A549 (cell line): ENCODE measurements around the gene PRKCSH.

Experiments
- CBX8 ChIP-seq: fragments of 200-600 bp; sonication (generic); IDR thresholded peaks from 2 replicates; pipeline ENCODE4 v1.6.1; 2016
- CHD2 ChIP-seq: fragments of 150-350 bp; IDR thresholded peaks from 2 replicates; pipeline ENCODE4 v1.6.1; 2014; ENCODE audit warnings: low read length; ENCODE audit not compliant: partially characterized antibody
- EP300 ChIP-seq, 2 experiments: fragments of >200 bp; sonication (Bioruptor Twin); formaldehyde crosslinking; IDR thresholded peaks; 2 replicates in 1 of 2; 3 replicates in 1 of 2; pipeline ENCODE4 v1.6.1; 2016 to 2017
- JUN ChIP-seq, 2 experiments: fragments of >200 bp; sonication (Bioruptor Twin); formaldehyde crosslinking; IDR thresholded peaks; 2 replicates in 1 of 2; 3 replicates in 1 of 2; pipeline ENCODE4 v1.6.1; 2016 to 2017
- MAFK ChIP-seq: fragments of 450-650 bp; IDR thresholded peaks from 2 replicates; pipeline ENCODE4 v1.6.1; 2014; ENCODE audit not compliant: partially characterized antibody
- RFX5 ChIP-seq: fragments of 450-650 bp; IDR thresholded peaks from 2 replicates; pipeline ENCODE4 v1.7.1; 2014; ENCODE audit warnings: antibody characterized with exemption, mild to moderate bottlenecking, moderate library complexity
- SMC3 ChIP-seq: fragments of >200 bp; sonication (Bioruptor Twin); formaldehyde crosslinking; IDR thresholded peaks from 3 replicates; pipeline ENCODE4 v1.6.1; 2018; ENCODE audit warnings: inconsistent platforms
- ZC3H11A ChIP-seq: fragments of 450-650 bp; IDR thresholded peaks from 2 replicates; pipeline ENCODE4 v1.6.1; 2014; ENCODE audit warnings: antibody characterized with exemption, mild to moderate bottlenecking
- TF ChIP-seq, protein P1 (sequence below): fragments of >200 bp; sonication (Bioruptor Twin); formaldehyde crosslinking; IDR thresholded peaks from 3 replicates; pipeline ENCODE4 v1.5.1; 2016
- TF ChIP-seq, protein P2 (sequence below): IDR thresholded peaks from 2 replicates; pipeline ENCODE4 v1.6.1; 2012
- TF ChIP-seq, protein P3 (sequence below): fragments of 200-600 bp; sonication (generic); IDR thresholded peaks from 2 replicates; pipeline ENCODE4 v1.6.1; 2016; ENCODE audit warnings: antibody characterized with exemption, mild to moderate bottlenecking, moderate library complexity

DNA sequence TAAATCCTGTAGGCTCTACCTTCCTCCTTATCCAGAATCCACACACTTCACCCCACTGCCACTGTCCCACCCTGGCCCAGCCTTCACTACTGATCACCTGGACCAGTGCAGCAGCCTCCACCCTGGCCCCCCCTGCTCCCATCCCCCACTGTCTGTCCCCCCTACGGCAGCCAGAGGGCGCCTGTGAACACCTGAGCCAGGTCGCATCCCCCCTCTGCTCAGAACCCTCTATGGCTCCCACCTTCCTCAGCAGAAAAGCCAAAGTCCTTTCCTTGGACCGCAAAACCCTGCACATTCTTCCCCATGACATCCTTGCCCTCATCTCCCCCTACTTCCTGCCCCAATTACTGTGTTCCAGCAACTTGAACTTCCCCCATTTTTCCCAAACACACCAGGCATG lies 24.8 kb downstream of the PRKCSH start:
- TF ChIP-seq, protein P1, sequence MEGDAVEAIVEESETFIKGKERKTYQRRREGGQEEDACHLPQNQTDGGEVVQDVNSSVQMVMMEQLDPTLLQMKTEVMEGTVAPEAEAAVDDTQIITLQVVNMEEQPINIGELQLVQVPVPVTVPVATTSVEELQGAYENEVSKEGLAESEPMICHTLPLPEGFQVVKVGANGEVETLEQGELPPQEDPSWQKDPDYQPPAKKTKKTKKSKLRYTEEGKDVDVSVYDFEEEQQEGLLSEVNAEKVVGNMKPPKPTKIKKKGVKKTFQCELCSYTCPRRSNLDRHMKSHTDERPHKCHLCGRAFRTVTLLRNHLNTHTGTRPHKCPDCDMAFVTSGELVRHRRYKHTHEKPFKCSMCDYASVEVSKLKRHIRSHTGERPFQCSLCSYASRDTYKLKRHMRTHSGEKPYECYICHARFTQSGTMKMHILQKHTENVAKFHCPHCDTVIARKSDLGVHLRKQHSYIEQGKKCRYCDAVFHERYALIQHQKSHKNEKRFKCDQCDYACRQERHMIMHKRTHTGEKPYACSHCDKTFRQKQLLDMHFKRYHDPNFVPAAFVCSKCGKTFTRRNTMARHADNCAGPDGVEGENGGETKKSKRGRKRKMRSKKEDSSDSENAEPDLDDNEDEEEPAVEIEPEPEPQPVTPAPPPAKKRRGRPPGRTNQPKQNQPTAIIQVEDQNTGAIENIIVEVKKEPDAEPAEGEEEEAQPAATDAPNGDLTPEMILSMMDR: no peak; the same call in 2 of the 3 replicates
- TF ChIP-seq ZC3H11A: no peak
- no peak for TF ChIP-seq EP300 (IDR thresholded peaks at IDR 0.05)
- no peak for TF ChIP-seq JUN (IDR thresholded peaks at IDR 0.05)
- no peak for TF ChIP-seq CHD2
- TF ChIP-seq RFX5: no peak
- TF ChIP-seq, protein P2, sequence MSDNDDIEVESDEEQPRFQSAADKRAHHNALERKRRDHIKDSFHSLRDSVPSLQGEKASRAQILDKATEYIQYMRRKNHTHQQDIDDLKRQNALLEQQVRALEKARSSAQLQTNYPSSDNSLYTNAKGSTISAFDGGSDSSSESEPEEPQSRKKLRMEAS: no peak
- TF ChIP-seq MAFK: no peak
- TF ChIP-seq, protein P3, sequence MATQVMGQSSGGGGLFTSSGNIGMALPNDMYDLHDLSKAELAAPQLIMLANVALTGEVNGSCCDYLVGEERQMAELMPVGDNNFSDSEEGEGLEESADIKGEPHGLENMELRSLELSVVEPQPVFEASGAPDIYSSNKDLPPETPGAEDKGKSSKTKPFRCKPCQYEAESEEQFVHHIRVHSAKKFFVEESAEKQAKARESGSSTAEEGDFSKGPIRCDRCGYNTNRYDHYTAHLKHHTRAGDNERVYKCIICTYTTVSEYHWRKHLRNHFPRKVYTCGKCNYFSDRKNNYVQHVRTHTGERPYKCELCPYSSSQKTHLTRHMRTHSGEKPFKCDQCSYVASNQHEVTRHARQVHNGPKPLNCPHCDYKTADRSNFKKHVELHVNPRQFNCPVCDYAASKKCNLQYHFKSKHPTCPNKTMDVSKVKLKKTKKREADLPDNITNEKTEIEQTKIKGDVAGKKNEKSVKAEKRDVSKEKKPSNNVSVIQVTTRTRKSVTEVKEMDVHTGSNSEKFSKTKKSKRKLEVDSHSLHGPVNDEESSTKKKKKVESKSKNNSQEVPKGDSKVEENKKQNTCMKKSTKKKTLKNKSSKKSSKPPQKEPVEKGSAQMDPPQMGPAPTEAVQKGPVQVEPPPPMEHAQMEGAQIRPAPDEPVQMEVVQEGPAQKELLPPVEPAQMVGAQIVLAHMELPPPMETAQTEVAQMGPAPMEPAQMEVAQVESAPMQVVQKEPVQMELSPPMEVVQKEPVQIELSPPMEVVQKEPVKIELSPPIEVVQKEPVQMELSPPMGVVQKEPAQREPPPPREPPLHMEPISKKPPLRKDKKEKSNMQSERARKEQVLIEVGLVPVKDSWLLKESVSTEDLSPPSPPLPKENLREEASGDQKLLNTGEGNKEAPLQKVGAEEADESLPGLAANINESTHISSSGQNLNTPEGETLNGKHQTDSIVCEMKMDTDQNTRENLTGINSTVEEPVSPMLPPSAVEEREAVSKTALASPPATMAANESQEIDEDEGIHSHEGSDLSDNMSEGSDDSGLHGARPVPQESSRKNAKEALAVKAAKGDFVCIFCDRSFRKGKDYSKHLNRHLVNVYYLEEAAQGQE: no peak
- no peak for TF ChIP-seq SMC3
- TF ChIP-seq CBX8: no peak
